B cell (primary cell): ENCODE measurements around the gene STXBP5L. TPM values are rescaled to one million over a fixed set of nuclear protein-coding genes. Genes with fewer than 3 reads are reported as not detected.
"Not testable (repeated sequence)": the region's sequence is repeated elsewhere in the genome, so short reads cannot be mapped to it uniquely, and the experiment has no call there.

ENCODE experiments used
- ATAC-seq: fragments of 200-7000 bp; cut with Tn5 transposase; one replicate; pipeline ENCODE4 v1.10.0; 2021; ENCODE audit warnings: low read depth, mild to moderate bottlenecking, moderate number of reproducible peaks, moderate library complexity
- CTCF ChIA-PET: fragments of 350-600 bp; sonication (Branson Sonifier 250); formaldehyde crosslinking; loops from one replicate; lab custom pipeline; 2021; ENCODE audit warnings: antibody characterized with exemption, inconsistent platforms; lab: Charles Lee
- POLR2A ChIA-PET: fragments of 350-600 bp; sonication (Branson Sonifier 250); formaldehyde crosslinking; loops from one replicate; lab custom pipeline; 2021; ENCODE audit warnings: antibody characterized with exemption; lab: Charles Lee
- DNase-seq: peaks from one replicate; pipeline ENCODE4 v3.0.0; 2013
- H2AFZ ChIP-seq: 2 replicates; pipeline ENCODE4 v1.6.1; 2012; ENCODE audit warnings: mild to moderate bottlenecking, low read depth, low read length; ENCODE audit not compliant: insufficient read depth, poor library complexity, severe bottlenecking
- H3K27ac ChIP-seq, 2 donors: 1 replicate in 1 of 2; 2 replicates in 1 of 2; pipeline ENCODE4 v1.5.1; 2012 to 2013; ENCODE audit warnings: low read length in 2 of 2, mild to moderate bottlenecking in 2 of 2, moderate library complexity in 1 of 2
- H3K27me3 ChIP-seq, 4 experiments: fragments of 200-600 bp in 1 of 4; sonication (generic) in 1 of 4; replicated peaks in 1 of 4; 1 replicate in 2 of 4; 2 replicates in 2 of 4; pipeline versions ENCODE4 v1.6.1 to v1.7.0; 2013 to 2016; ENCODE audit warnings: low read length in 3 of 4, mild to moderate bottlenecking in 2 of 4, mixed read lengths in 1 of 4, moderate library complexity in 1 of 4; ENCODE audit not compliant: insufficient read depth in 4 of 4, control insufficient read depth in 3 of 4; ENCODE audit errors: control extremely low read depth in 1 of 4
- H3K36me3 ChIP-seq, 2 experiments: replicated peaks in 1 of 2; 1 replicate in 1 of 2; 2 replicates in 1 of 2; pipeline versions ENCODE4 v1.6.1 to v1.7.1; 2013; ENCODE audit warnings: low read length in 1 of 2; ENCODE audit not compliant: insufficient read depth in 2 of 2, control insufficient read depth in 1 of 2; ENCODE audit errors: control extremely low read depth in 1 of 2, extremely low read depth in 1 of 2
- H3K4me1 ChIP-seq, 2 donors: fragments of 200-600 bp in 1 of 2; sonication (generic) in 1 of 2; 1 replicate in 1 of 2; 2 replicates in 1 of 2; pipeline versions ENCODE4 v1.5.1 to v1.6.1; 2013 to 2017; ENCODE audit warnings: low read length in 2 of 2; ENCODE audit not compliant: control insufficient read depth in 2 of 2, insufficient read depth in 2 of 2
- H3K4me2 ChIP-seq: replicated peaks from 2 replicates; pipeline ENCODE3; 2012; ENCODE audit warnings: mild to moderate bottlenecking, low read depth, low read length; ENCODE audit not compliant: poor library complexity, severe bottlenecking
- H3K4me3 ChIP-seq, 5 experiments: fragments of 200-600 bp in 1 of 5; sonication (generic) in 1 of 5; 1 replicate in 3 of 5; 2 replicates in 2 of 5; pipeline versions ENCODE4 v1.5.1 to v1.7.0; 2011 to 2016; ENCODE audit warnings: low read length in 4 of 5, mild to moderate bottlenecking in 4 of 5, low read depth in 2 of 5, control low read depth in 1 of 5, moderate library complexity in 1 of 5; ENCODE audit not compliant: insufficient read depth in 1 of 5; ENCODE audit errors: control extremely low read depth in 1 of 5, extremely low read depth in 1 of 5
- H3K79me2 ChIP-seq: fragments of 200-600 bp; sonication (generic); one replicate; pipeline ENCODE4 v1.6.0; 2016; ENCODE audit warnings: low read length; ENCODE audit not compliant: control insufficient read depth, insufficient read depth
- H3K9ac ChIP-seq: fragments of 200-600 bp; sonication (generic); 2 replicates; pipeline ENCODE4 v1.6.1; 2017; ENCODE audit warnings: mild to moderate bottlenecking, low read length, moderate library complexity
- H3K9me3 ChIP-seq, 3 donors: one replicate each; pipeline versions ENCODE4 v1.6.1 to v1.7.1; 2013; ENCODE audit warnings: low read length in 2 of 3; ENCODE audit not compliant: control insufficient read depth in 2 of 3, insufficient read depth in 1 of 3; ENCODE audit errors: control extremely low read depth in 1 of 3
- H4K20me1 ChIP-seq: 2 replicates; pipeline ENCODE4 v1.6.0; 2012; ENCODE audit warnings: mild to moderate bottlenecking, low read length; ENCODE audit not compliant: insufficient read depth, control insufficient read depth, poor library complexity, severe bottlenecking
- H3K27ac Mint-ChIP-seq: one replicate; pipeline ENCODE4 v1.8.0; 2021; ENCODE audit warnings: mixed read lengths
- H3K27me3 Mint-ChIP-seq: one replicate; pipeline ENCODE4 v1.8.0; 2021; ENCODE audit warnings: mixed read lengths
- H3K4me1 Mint-ChIP-seq: one replicate; pipeline ENCODE4 v1.8.0; 2021; ENCODE audit warnings: mixed read lengths
- H3K4me3 Mint-ChIP-seq: one replicate; pipeline ENCODE4 v1.8.0; 2021; ENCODE audit warnings: mixed read lengths
- H3K9me3 Mint-ChIP-seq: one replicate; pipeline ENCODE4 v1.8.0; 2022; ENCODE audit warnings: mixed read lengths; ENCODE audit not compliant: insufficient read depth
- EZH2 ChIP-seq: IDR thresholded peaks from 2 replicates; pipeline ENCODE4 v1.6.1; 2012; ENCODE audit warnings: borderline replicate concordance, low read depth, mild to moderate bottlenecking, moderate library complexity, low read length; ENCODE audit not compliant: insufficient read depth, poor library complexity, severe bottlenecking
- WGBS: methylation state at CpG from one replicate; pipeline ENCODE4 v1.1.5; 2013; ENCODE audit warnings: missing lambda C conversion rate; ENCODE audit not compliant: insufficient coverage; 5-methylcytosine and 5-hydroxymethylcytosine counted together
- intact Hi-C: fragments of 100-400 bp; cut with micrococcal nuclease; formaldehyde crosslinking; loops from one replicate; pipeline ENCODE4 v1.10.0; 2022
- polyA plus RNA-seq: library from polyadenylated mRNA; depleted of rRNA; stranded (reverse); fragments of >200 nt; gene quantifications from 2 replicates; pipeline ENCODE4 v1.2.3, GENCODE V29; 2012
- total RNA-seq, 2 donors: library from RNA; stranded (reverse); fragments of 120-200 nt in 1 of 2; gene quantifications; 1 replicate in 1 of 2; 2 replicates in 1 of 2; pipeline versions ENCODE4 v1.2.3 to v1.2.4, GENCODE V29; 2013 to 2022
- TF ChIP-seq, protein P1 (sequence below): fragments of 200-600 bp; IDR thresholded peaks from one replicate; pipeline ENCODE4 v1.8.0; 2022; ENCODE audit warnings: antibody characterized with exemption, mild to moderate bottlenecking

STXBP5L gene
- total and polyA plus RNA-seq, 2 donors (not counting 1 experiment from before 2014, with no cell fraction given): not detected

- no peak overlapping the region for H3K27ac ChIP-seq
- ATAC-seq (no peak), DNase-seq (no peak)
- no peak overlapping the region for H3K9ac ChIP-seq
- no peak overlapping the region for H3K4me3 ChIP-seq
- Mint-ChIP-seq H3K27ac (no peak overlapping the region), H3K4me1 (no peaks in the 10 kb centered on the region), H3K27me3 (no peaks in the 10 kb centered on the region), H3K9me3 (peaks cover 2% of the 10 kb centered on the region), H3K4me3 (no peak overlapping the region)
- no peak overlapping the region for H3K4me2 ChIP-seq
- H3K36me3 ChIP-seq: no peaks in the 10 kb centered on the region
- ChIA-PET POLR2A (no interaction called here), CTCF (no interaction called here)
- H3K9me3 ChIP-seq: peaks cover 0 to 4% (median 4%) of the 10 kb centered on the region in 3 donors
- H3K27me3 ChIP-seq: no peaks in the 10 kb centered on the region
- intact Hi-C loops: no loop called here
- 73% methylated on average over 2 of the region's 2 CpGs for WGBS
- no peaks in the 10 kb centered on the region for H3K79me2 ChIP-seq
- H2AFZ ChIP-seq: no peak overlapping the region
- no peak for TF ChIP-seq EZH2
- TF ChIP-seq, protein P1, sequence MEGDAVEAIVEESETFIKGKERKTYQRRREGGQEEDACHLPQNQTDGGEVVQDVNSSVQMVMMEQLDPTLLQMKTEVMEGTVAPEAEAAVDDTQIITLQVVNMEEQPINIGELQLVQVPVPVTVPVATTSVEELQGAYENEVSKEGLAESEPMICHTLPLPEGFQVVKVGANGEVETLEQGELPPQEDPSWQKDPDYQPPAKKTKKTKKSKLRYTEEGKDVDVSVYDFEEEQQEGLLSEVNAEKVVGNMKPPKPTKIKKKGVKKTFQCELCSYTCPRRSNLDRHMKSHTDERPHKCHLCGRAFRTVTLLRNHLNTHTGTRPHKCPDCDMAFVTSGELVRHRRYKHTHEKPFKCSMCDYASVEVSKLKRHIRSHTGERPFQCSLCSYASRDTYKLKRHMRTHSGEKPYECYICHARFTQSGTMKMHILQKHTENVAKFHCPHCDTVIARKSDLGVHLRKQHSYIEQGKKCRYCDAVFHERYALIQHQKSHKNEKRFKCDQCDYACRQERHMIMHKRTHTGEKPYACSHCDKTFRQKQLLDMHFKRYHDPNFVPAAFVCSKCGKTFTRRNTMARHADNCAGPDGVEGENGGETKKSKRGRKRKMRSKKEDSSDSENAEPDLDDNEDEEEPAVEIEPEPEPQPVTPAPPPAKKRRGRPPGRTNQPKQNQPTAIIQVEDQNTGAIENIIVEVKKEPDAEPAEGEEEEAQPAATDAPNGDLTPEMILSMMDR: no peak
- no peaks in the 10 kb centered on the region for H3K4me1 ChIP-seq
- no peaks in the 10 kb centered on the region for H4K20me1 ChIP-seq
Measured at GRCh38 chr3:121362035-121362734, 454.2 kb downstream of the STXBP5L start.

- H3K4me3 Mint-ChIP-seq, intact Hi-C loops, H3K27ac Mint-ChIP-seq, H3K27ac ChIP-seq, H3K79me2 ChIP-seq, H3K9ac ChIP-seq, CTCF ChIA-PET, H3K36me3 ChIP-seq, H3K4me1 Mint-ChIP-seq, H2AFZ ChIP-seq, H3K9me3 ChIP-seq, H4K20me1 ChIP-seq, H3K9me3 Mint-ChIP-seq, H3K4me2 ChIP-seq, POLR2A ChIA-PET, H3K4me1 ChIP-seq, ATAC-seq, H3K27me3 ChIP-seq, H3K27me3 Mint-ChIP-seq, H3K4me3 ChIP-seq, DNase-seq: not testable (repeated sequence)
- 17% methylated on average over 1 of the region's 3 CpGs for WGBS
Measured at GRCh38 chr3:121388308-121388707, 480.3 kb downstream of the STXBP5L start.

DNA sequence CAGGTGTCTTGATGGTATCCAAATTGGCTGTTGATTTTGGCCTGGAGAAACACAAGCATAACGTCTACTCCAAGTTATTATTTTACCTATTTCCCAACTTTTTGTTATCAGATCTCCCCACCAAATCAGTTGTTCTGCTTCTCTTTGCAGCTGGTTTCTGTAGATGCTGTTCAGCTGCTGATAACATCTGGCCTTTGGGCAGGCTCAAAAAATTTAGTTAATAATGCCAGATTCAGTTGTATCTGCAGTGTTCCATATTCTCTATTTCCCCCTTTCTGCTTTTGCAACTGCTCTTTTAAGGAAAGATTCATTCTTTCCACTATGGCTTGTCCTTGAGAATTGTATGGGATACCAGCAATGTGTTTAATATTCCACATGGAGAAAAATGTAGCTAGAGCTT, 488.0 kb downstream of the STXBP5L start:
- H3K27ac Mint-ChIP-seq, H3K4me1 ChIP-seq, intact Hi-C loops, H3K4me3 Mint-ChIP-seq, H4K20me1 ChIP-seq, H3K4me3 ChIP-seq, ATAC-seq, H3K9ac ChIP-seq, CTCF ChIA-PET, H3K27ac ChIP-seq, H3K9me3 Mint-ChIP-seq, H3K36me3 ChIP-seq, H2AFZ ChIP-seq, H3K27me3 ChIP-seq, H3K79me2 ChIP-seq, DNase-seq, H3K9me3 ChIP-seq, H3K4me2 ChIP-seq, POLR2A ChIA-PET, H3K4me1 Mint-ChIP-seq: not testable (repeated sequence)
- WGBS: no CpG with 5 or more reads among the region's 1 CpG
- H3K27me3 Mint-ChIP-seq: peaks cover 13% of the 10 kb centered on the region
